PC-9 (cell line): ENCODE results near the gene PTGS2.

Experiments used
- CTCF ChIP-seq: fragments of 200-600 bp; sonication (generic); conservative IDR thresholded peaks from 2 replicates; pipeline ENCODE4 v1.6.1; 2017; ENCODE audit warnings: mixed run types, antibody characterized with exemption, mild to moderate bottlenecking, moderate library complexity
- EZH2 ChIP-seq: fragments of 200-600 bp; sonication (generic); IDR thresholded peaks from 2 replicates; pipeline ENCODE4 v1.8.0; 2017; ENCODE audit warnings: antibody characterized with exemption, low read depth

- TF ChIP-seq CTCF = no peak
- TF ChIP-seq EZH2 = no peak
Measured at GRCh38 chr1:186703209-186703766, 23.1 kb upstream of the PTGS2 start.
